Hepatocyte (in vitro differentiated cells): Measurements from ENCODE around the gene GJA5.

Experiments used
- CTCF ChIP-seq: fragments of 200-600 bp; sonication (generic); IDR thresholded peaks from 2 replicates; pipeline ENCODE4 v1.5.1; 2016; ENCODE audit warnings: antibody characterized with exemption, mild to moderate bottlenecking; ENCODE audit not compliant: poor library complexity
- EZH2 ChIP-seq: fragments of 200-600 bp; sonication (generic); IDR thresholded peaks from 2 replicates; pipeline ENCODE4 v1.6.1; 2016; ENCODE audit warnings: antibody characterized with exemption, mild to moderate bottlenecking, borderline replicate concordance
- EZH2phosphoT487 ChIP-seq: fragments of 200-600 bp; sonication (generic); IDR thresholded peaks from one replicate; pipeline ENCODE4 v1.6.1; 2018; ENCODE audit warnings: antibody characterized with exemption, mild to moderate bottlenecking, low read depth, moderate library complexity; ENCODE audit not compliant: unreplicated experiment, severe bottlenecking

DNA sequence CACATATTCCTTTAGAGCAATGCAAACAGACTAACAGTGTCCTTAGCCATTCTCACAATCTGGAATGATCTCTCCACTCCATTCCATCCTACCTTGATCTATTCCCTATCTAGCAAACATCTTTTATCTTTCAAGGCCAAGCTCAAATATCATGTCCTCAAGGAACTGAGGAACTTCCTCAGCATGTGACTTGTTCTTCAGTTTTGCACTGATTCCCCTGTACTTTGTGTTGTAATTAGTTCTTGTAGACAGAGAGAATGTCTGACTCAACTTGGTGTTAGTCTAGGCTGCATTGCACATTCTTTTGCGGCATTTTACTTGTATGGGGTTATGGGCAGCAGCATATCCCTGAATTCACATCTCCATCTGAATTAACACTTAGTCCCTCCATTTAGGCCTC, 31.5 kb upstream of the GJA5 start:
- no peak for TF ChIP-seq CTCF
- no peak for TF ChIP-seq EZH2
- no peak for TF ChIP-seq EZH2phosphoT487
